A549 (cell line): ENCODE measurements around the gene FAM9C. TPM values are rescaled to one million over a fixed set of nuclear protein-coding genes. Genes with fewer than 3 reads are reported as not detected.

Source experiments
- ATAC-seq, 2 experiments: fragments of 200-7000 bp in 1 of 2; fragments of >200 bp in 1 of 2; cut with Nextera tagmentation in 1 of 2; cut with Tn5 transposase in 1 of 2; 3 replicates each; pipeline versions ENCODE4 v1.8.0 to v1.9.1; 2018 to 2020; ENCODE audit warnings: mild to moderate bottlenecking in 1 of 2, moderate library complexity in 1 of 2
- CTCF ChIA-PET: fragments of 300-600 bp; sonication (Branson Sonifier 250); formaldehyde crosslinking; extraction: SDS; loops from one replicate; lab custom pipeline; 2021; ENCODE audit warnings: antibody characterized with exemption, inconsistent platforms; lab: Yijun Ruan, JAX
- POLR2A ChIA-PET: fragments of 350-600 bp; formaldehyde crosslinking; extraction: SDS; loops from one replicate; lab custom pipeline; 2021; ENCODE audit warnings: antibody characterized with exemption, inconsistent platforms; lab: Yijun Ruan, JAX
- DNase-seq, 2 experiments: peaks; one replicate each; pipeline versions ENCODE4 v3.0.0 to v3.0.0-alpha.2; 2011 to 2016; ENCODE audit warnings: low read depth in 1 of 2, low spot score in 1 of 2
- FAIRE-seq: peaks from 2 replicates; lab custom pipeline; 2011; peaks lifted over from hg19 to GRCh38; lab: Jason Lieb, UNC
- H3K27ac ChIP-seq, 2 experiments: fragments of >200 bp; sonication (Bioruptor Twin); formaldehyde crosslinking; 3 replicates each; pipeline ENCODE4 v1.5.1; 2016 to 2017
- H3K4me1 ChIP-seq: fragments of >200 bp; sonication (Bioruptor Twin); formaldehyde crosslinking; 3 replicates; pipeline ENCODE4 v1.6.1; 2016
- H3K4me2 ChIP-seq: fragments of >200 bp; sonication (Bioruptor Twin); formaldehyde crosslinking; 3 replicates; pipeline ENCODE4 v1.6.1; 2016
- H3K4me3 ChIP-seq: fragments of >200 bp; sonication (Bioruptor Twin); formaldehyde crosslinking; 3 replicates; pipeline ENCODE4 v1.5.1; 2016
- H3K9me3 ChIP-seq: fragments of >200 bp; sonication (Bioruptor Twin); formaldehyde crosslinking; 3 replicates; pipeline ENCODE4 v1.6.1; 2016
- CBX2 ChIP-seq: fragments of 200-600 bp; sonication (generic); IDR thresholded peaks from 2 replicates; pipeline ENCODE4 v1.6.1; 2016; ENCODE audit warnings: low read depth, mild to moderate bottlenecking, borderline replicate concordance
- CEBPB ChIP-seq, 2 experiments: fragments of >200 bp in 1 of 2; sonication (Bioruptor Twin) in 1 of 2; formaldehyde crosslinking in 1 of 2; IDR thresholded peaks; 2 replicates each; pipeline ENCODE4 v1.6.1; 2012 to 2016
- CHD4 ChIP-seq: fragments of 200-600 bp; sonication (generic); IDR thresholded peaks from 2 replicates; pipeline ENCODE4 v1.6.1; 2016; ENCODE audit warnings: antibody characterized with exemption, mild to moderate bottlenecking, borderline replicate concordance
- EHF ChIP-seq: fragments of 250-450 bp; sonication (Bioruptor Pico); IDR thresholded peaks from 2 replicates; pipeline ENCODE4 v1.5.0; 2020; ENCODE audit warnings: mild to moderate bottlenecking
- EP300 ChIP-seq, 2 experiments: fragments of >200 bp; sonication (Bioruptor Twin); formaldehyde crosslinking; IDR thresholded peaks; 2 replicates in 1 of 2; 3 replicates in 1 of 2; pipeline ENCODE4 v1.6.1; 2016 to 2017
- ESRRA ChIP-seq: fragments of 150-350 bp; IDR thresholded peaks from 2 replicates; pipeline ENCODE4 v1.6.1; 2014; ENCODE audit warnings: mild to moderate bottlenecking, low read length, borderline replicate concordance
- FOSL2 ChIP-seq, 2 experiments: fragments of 450-650 bp in 1 of 2; fragments of >200 bp in 1 of 2; sonication (Bioruptor Twin) in 1 of 2; formaldehyde crosslinking; IDR thresholded peaks; 2 replicates each; pipeline versions ENCODE4 v1.5.0 to v1.6.1; 2016 to 2020; ENCODE audit warnings: mild to moderate bottlenecking in 1 of 2, moderate library complexity in 1 of 2
- GATA3 ChIP-seq: IDR thresholded peaks from 2 replicates; pipeline ENCODE4 v1.6.1; 2012; ENCODE audit warnings: borderline replicate concordance
- JUN ChIP-seq, 2 experiments: fragments of >200 bp; sonication (Bioruptor Twin); formaldehyde crosslinking; IDR thresholded peaks; 2 replicates in 1 of 2; 3 replicates in 1 of 2; pipeline ENCODE4 v1.6.1; 2016 to 2017
- JUNB ChIP-seq: fragments of >200 bp; sonication (Bioruptor Twin); formaldehyde crosslinking; IDR thresholded peaks from 2 replicates; pipeline ENCODE4 v1.6.1; 2016
- MAZ ChIP-seq: fragments of 150-350 bp; IDR thresholded peaks from 2 replicates; pipeline ENCODE4 v1.6.1; 2014; ENCODE audit warnings: antibody characterized with exemption, low read depth, low read length, borderline replicate concordance
- NFE2L2 ChIP-seq: fragments of 150-350 bp; conservative IDR thresholded peaks from 2 replicates; pipeline ENCODE4 v1.6.1; 2014; ENCODE audit warnings: low read length
- POLR2A ChIP-seq: IDR thresholded peaks from 2 replicates; pipeline ENCODE4 v1.6.1; 2012; ENCODE audit warnings: mild to moderate bottlenecking, low read length
- RAD21 ChIP-seq, 2 experiments: fragments of >200 bp in 1 of 2; sonication (Bioruptor Twin) in 1 of 2; formaldehyde crosslinking in 1 of 2; IDR thresholded peaks in 1 of 2; conservative IDR thresholded peaks in 1 of 2; 2 replicates in 1 of 2; 3 replicates in 1 of 2; pipeline ENCODE4 v1.6.1; 2012 to 2018; ENCODE audit warnings: inconsistent platforms in 1 of 2
- RCOR1 ChIP-seq: fragments of 150-350 bp; IDR thresholded peaks from 2 replicates; pipeline ENCODE4 v1.6.1; 2014; ENCODE audit warnings: antibody characterized with exemption, low read length, low read depth
- RFX5 ChIP-seq: fragments of 450-650 bp; IDR thresholded peaks from 2 replicates; pipeline ENCODE4 v1.7.1; 2014; ENCODE audit warnings: antibody characterized with exemption, mild to moderate bottlenecking, moderate library complexity
- SMC3 ChIP-seq: fragments of >200 bp; sonication (Bioruptor Twin); formaldehyde crosslinking; IDR thresholded peaks from 3 replicates; pipeline ENCODE4 v1.6.1; 2018; ENCODE audit warnings: inconsistent platforms
- WGBS: methylation state at CpG from one replicate; pipeline ENCODE4 v1.1.6; 2017; ENCODE audit errors: missing lambda C conversion rate; 5-methylcytosine and 5-hydroxymethylcytosine counted together
- polyA plus RNA-seq, 4 experiments: library from polyadenylated mRNA; depleted of rRNA in 3 of 4; stranded (reverse); fragments of >200 nt; fragmentation: RNase III in 1 of 4; extraction: RNeasy Plus Mini Kit Qiagen cat#74134 plus additional on column Dnase treatment in 1 of 4; gene quantifications; 2 replicates in 3 of 4; 3 replicates in 1 of 4; pipeline ENCODE4 v1.2.3, GENCODE V29; 2011 to 2017
- TF ChIP-seq, protein P1 (sequence below): IDR thresholded peaks from 2 replicates; pipeline ENCODE4 v1.6.1; 2012
- TF ChIP-seq, protein P2 (sequence below): fragments of 150-350 bp; IDR thresholded peaks from 2 replicates; pipeline ENCODE4 v1.6.1; 2014; ENCODE audit warnings: low read depth, mild to moderate bottlenecking, low read length
- TF ChIP-seq, protein P3 (sequence below): fragments of 450-650 bp; IDR thresholded peaks from 2 replicates; pipeline ENCODE4 v1.6.1; 2014; ENCODE audit warnings: antibody characterized with exemption
- TF ChIP-seq, protein P4 (sequence below): fragments of >200 bp; sonication (Bioruptor Twin); formaldehyde crosslinking; IDR thresholded peaks from 3 replicates; pipeline ENCODE4 v1.5.1; 2016
- TF ChIP-seq, protein P5 (sequence below): fragments of >200 bp; sonication (Bioruptor Twin); formaldehyde crosslinking; IDR thresholded peaks from 3 replicates; pipeline ENCODE4 v1.6.1; 2016

Gene FAM9C
- polyA plus RNA-seq, 2 of the 4 experiments (the other 2 are of a cell fraction), result 0.03 TPM; not detected in 1

DNA sequence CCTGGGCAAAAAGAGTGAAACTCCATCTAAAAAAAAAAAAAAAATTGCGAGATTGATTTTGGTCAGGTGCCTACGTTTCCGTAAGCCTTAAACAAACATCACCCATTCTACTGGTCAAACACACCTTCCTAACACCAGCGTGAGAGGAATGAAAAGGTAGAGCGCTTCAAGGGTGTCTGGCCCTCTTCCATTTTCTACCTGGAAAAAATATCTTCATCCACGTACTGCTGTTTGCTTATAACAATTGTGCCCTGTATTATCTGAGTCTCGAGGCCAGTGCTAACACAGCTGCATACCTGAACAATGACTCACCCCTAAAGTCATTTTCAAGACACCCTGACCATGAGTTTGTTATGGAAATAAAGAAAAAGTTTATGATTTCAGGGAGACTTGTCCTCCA is 55.6 kb downstream of the FAM9C start:
- DNase-seq (peak; percentile 57 to 85), ATAC-seq (peak; percentile 77 to 80), FAIRE-seq (peak; percentile 98)
- Histone ChIP-seq H3K9me3 (peaks cover 5% of the 10 kb centered on the region; the same call in 1 of the 3 replicates), H3K4me3 (no peak overlapping the region), H3K4me2 (peak overlapping the region; percentile 63), H3K27ac (peak overlapping the region; percentile 86 to 97), H3K4me1 (peaks cover 51% of the 10 kb centered on the region)
- CTCF ChIA-PET, result no interaction called here
- WGBS, result 0% methylated on average over 7 of the region's 7 CpGs
- TF ChIP-seq GATA3 (peak; percentile 84), JUNB (peak; percentile 71), RAD21 (conservative IDR thresholded peaks at IDR 0.05 in 1 of 2, IDR thresholded peaks at IDR 0.05 in 1 of 2) (peak; percentile 28 to 40; a peak in 3 of 5 replicates), FOSL2 (IDR thresholded peaks at IDR 0.05) (peak; percentile 71; the same call in 1 of the 2 replicates), FOSL2 (CRISPR knock-in tag; IDR thresholded peaks at IDR 0.05) (peak; percentile 95), CEBPB (IDR thresholded peaks at IDR 0.05) (peak in 1 of 2 experiments; percentile 38; a peak in 2 of 4 replicates), EP300 (IDR thresholded peaks at IDR 0.05) (peak in 1 of 2 experiments; percentile 56; a peak in 1 of 5 replicates), SMC3 (peak; percentile 38; the same call in 2 of the 3 replicates), JUN (IDR thresholded peaks at IDR 0.05) (peak in 1 of 2 experiments; percentile 58; a peak in 1 of 5 replicates), RCOR1 (no peak)
- TF ChIP-seq, protein P1, sequence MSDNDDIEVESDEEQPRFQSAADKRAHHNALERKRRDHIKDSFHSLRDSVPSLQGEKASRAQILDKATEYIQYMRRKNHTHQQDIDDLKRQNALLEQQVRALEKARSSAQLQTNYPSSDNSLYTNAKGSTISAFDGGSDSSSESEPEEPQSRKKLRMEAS, result peak; percentile 67
- TF ChIP-seq, protein P2, sequence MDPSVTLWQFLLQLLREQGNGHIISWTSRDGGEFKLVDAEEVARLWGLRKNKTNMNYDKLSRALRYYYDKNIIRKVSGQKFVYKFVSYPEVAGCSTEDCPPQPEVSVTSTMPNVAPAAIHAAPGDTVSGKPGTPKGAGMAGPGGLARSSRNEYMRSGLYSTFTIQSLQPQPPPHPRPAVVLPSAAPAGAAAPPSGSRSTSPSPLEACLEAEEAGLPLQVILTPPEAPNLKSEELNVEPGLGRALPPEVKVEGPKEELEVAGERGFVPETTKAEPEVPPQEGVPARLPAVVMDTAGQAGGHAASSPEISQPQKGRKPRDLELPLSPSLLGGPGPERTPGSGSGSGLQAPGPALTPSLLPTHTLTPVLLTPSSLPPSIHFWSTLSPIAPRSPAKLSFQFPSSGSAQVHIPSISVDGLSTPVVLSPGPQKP, result no peak
- TF ChIP-seq, protein P3, sequence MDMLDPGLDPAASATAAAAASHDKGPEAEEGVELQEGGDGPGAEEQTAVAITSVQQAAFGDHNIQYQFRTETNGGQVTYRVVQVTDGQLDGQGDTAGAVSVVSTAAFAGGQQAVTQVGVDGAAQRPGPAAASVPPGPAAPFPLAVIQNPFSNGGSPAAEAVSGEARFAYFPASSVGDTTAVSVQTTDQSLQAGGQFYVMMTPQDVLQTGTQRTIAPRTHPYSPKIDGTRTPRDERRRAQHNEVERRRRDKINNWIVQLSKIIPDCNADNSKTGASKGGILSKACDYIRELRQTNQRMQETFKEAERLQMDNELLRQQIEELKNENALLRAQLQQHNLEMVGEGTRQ, result no peak
- POLR2A ChIA-PET, result interaction anchor here (0.6 to 1.8 kb wide), 3 partner anchors 10 to 499 kb away, joined by 3 to 6 read pairs (median 5); no protein-coding TSS in a partner anchor

DNA sequence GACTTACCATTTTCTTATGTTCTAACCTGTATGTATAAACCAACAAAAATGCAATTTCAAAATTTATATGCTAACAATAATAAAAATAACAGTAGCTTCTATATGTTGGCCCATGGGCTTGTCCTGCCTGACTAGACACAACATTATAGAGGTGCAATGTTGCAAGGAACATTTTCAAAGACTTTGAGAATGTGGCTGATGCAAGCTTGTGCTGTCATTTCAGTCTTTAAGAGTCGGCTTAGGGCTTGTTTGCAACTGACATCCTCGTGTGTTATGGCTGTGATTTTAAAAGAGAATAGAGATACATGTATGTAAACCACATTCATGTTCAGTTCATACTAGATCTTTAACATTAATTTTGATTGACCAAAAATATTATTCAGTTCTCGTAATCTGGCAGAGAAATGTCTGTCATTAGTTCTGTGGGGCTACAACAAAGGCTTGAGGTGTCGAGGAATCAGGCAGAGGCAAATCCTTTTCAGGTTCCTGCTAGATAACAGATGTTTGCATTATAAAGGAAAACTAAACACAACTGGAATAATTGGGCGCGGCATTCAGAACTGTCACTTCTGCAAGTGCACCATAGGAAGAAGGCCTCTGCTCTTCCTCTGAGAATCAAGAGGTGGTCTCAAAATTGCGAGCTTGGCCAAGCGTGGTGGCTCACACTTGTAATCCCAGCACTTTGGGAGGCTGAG is 56.4 kb downstream of the FAM9C start:
- TF ChIP-seq RFX5 (no peak), MAZ (no peak), CBX2 (no peak), ESRRA (no peak), RAD21 (conservative IDR thresholded peaks at IDR 0.05 in 1 of 2, IDR thresholded peaks at IDR 0.05 in 1 of 2) (no peak), JUN (IDR thresholded peaks at IDR 0.05) (no peak), NFE2L2 (no peak), JUNB (no peak), EHF (CRISPR knock-in tag) (no peak), POLR2A (no peak), CHD4 (no peak)
- TF ChIP-seq, protein P4, sequence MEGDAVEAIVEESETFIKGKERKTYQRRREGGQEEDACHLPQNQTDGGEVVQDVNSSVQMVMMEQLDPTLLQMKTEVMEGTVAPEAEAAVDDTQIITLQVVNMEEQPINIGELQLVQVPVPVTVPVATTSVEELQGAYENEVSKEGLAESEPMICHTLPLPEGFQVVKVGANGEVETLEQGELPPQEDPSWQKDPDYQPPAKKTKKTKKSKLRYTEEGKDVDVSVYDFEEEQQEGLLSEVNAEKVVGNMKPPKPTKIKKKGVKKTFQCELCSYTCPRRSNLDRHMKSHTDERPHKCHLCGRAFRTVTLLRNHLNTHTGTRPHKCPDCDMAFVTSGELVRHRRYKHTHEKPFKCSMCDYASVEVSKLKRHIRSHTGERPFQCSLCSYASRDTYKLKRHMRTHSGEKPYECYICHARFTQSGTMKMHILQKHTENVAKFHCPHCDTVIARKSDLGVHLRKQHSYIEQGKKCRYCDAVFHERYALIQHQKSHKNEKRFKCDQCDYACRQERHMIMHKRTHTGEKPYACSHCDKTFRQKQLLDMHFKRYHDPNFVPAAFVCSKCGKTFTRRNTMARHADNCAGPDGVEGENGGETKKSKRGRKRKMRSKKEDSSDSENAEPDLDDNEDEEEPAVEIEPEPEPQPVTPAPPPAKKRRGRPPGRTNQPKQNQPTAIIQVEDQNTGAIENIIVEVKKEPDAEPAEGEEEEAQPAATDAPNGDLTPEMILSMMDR, result no peak
- TF ChIP-seq, protein P5, sequence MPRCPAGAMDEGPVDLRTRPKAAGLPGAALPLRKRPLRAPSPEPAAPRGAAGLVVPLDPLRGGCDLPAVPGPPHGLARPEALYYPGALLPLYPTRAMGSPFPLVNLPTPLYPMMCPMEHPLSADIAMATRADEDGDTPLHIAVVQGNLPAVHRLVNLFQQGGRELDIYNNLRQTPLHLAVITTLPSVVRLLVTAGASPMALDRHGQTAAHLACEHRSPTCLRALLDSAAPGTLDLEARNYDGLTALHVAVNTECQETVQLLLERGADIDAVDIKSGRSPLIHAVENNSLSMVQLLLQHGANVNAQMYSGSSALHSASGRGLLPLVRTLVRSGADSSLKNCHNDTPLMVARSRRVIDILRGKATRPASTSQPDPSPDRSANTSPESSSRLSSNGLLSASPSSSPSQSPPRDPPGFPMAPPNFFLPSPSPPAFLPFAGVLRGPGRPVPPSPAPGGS, result no peak
- CTCF ChIA-PET, result interaction anchor here (0.7 kb wide), 1 partner anchor 41 kb away, joined by 3 read pairs; no protein-coding TSS in a partner anchor
- Histone ChIP-seq H3K4me3 (no peak overlapping the region), H3K4me2 (peak overlapping the region; percentile 63), H3K27ac (peak overlapping the region; percentile 86 to 97), H3K4me1 (peaks cover 48% of the 10 kb centered on the region), H3K9me3 (peaks cover 5% of the 10 kb centered on the region; the same call in 1 of the 3 replicates)
- FAIRE-seq (peak; percentile 68), DNase-seq (no peak), ATAC-seq (no peak)
- POLR2A ChIA-PET, result interaction anchor here (1.6 to 1.8 kb wide), 2 partner anchors 10 to 500 kb away, joined by 3 to 5 read pairs; no protein-coding TSS in a partner anchor
- WGBS, result 56% methylated on average over 8 of the region's 8 CpGs
